GM18507 (cell line): ENCODE data around the gene PISD.
A peak's percentile ranks its signal among the peaks of the same experiment; 100 is the strongest.

Experiments
- DNase-seq: peaks from one replicate; pipeline ENCODE4 v3.0.0; 2011; ENCODE audit warnings: low read depth; ENCODE audit not compliant: insufficient read length; ENCODE audit errors: extremely low spot score
- FAIRE-seq: peaks from 2 replicates; lab custom pipeline; 2011; peaks lifted over from hg19 to GRCh38; lab: Jason Lieb, UNC

Gene PISD

GRCh38 chr22:31654408-31654807 lies 7.6 kb downstream of the PISD start:
- DNase-seq, result no peak
- FAIRE-seq, result no peak

DNA sequence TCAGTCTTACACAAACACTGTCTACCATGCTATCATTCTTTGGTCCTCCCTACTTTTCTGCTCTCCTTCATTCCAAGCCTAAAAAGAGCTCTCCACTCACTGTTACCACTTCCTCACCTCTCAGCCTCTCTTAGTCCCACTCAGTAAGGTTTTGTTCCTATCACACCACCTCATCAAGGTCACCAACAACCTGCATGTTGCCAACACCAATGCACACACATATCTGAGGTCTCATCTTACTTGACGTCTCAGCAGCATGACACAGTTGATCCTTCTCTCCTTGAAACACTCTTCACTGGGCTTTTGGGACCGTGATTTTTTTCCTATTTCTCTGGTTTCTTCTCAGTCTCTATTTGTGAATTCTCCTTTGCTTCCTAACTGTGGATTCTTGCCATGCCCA lies 8.1 kb downstream of the PISD start:
- no peak for FAIRE-seq
- no peak for DNase-seq

- DNase-seq, result no peak
- FAIRE-seq, result peak; percentile 56
Measured at GRCh38 chr22:31652911-31653684, 8.9 kb downstream of the PISD start.

GRCh38 chr22:31652088-31652487 lies 9.9 kb downstream of the PISD start:
- FAIRE-seq, result peak; percentile 36
- no peak for DNase-seq

GRCh38 chr22:31651664-31652063 lies 10.4 kb downstream of the PISD start:
- FAIRE-seq (no peak), DNase-seq (no peak)

DNA sequence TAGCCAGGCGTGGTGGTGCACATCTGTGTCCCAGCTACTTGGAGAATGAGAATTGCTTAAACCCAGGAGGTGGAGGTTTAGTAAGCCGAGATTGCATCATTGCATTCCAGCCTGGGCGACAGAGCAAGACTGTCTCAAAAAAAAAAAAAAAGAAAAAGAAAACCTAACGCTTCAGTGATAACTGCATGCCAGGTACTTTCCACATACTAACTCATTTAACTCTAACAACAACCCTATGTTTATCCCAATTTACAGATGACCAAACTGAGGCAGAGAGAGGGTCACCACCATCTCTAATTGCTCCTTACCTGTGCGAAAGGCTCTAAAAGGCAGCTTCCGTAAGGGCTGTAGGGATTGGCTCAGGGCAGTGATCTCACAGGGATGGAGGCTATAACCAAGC lies 11.6 kb downstream of the PISD start:
- FAIRE-seq (peak; percentile 9), DNase-seq (no peak)

- DNase-seq, result no peak
- no peak for FAIRE-seq
Measured at GRCh38 chr22:31647523-31648320, 14.3 kb downstream of the PISD start.

GRCh38 chr22:31647066-31647465 lies 14.9 kb downstream of the PISD start:
- no peak for DNase-seq
- no peak for FAIRE-seq

DNA sequence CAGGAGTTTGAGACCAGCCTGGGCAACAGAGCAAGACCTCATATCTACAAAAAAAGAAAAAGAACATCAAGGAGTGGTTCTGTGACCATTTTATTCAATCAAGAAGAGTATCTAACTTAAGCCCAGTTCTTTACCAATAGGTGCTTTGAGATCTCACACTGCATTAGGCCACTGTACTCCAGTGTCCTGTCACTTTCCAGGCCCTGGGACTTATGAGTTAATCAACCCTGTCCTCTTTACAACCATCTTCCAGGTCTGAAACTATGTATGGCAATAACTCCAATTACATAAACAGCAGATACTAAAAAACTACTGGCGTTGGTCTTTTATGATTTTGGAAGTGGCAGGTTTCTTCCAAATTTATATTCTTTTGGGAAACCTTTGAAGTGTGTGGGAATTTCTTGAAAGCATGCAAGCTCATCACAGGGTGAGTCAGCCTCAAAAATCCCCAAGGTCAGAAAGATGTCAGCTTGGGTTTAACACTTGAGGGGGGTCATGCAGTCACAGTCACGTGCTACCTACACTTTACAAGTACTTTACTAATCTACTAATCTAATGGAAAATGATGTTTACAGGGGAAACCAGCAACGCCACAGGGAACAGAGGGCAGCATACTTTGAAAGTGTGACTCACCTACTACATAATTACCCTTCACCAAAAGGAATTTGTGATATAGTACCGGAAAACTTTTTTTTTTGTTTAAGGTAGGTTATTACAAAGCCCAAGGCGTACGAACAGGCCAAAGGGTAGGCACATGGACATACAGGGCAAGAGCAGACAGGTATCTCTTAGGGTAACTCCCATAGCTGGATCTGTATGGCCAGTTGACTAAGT lies 15.6 kb downstream of the PISD start:
- FAIRE-seq (peak; percentile 90), DNase-seq (no peak)

GRCh38 chr22:31639436-31640039 lies 22.5 kb downstream of the PISD start:
- FAIRE-seq, result peak; percentile 79
- no peak for DNase-seq

- no peak for DNase-seq
- peak; percentile 92 for FAIRE-seq
Measured at GRCh38 chr22:31637891-31638618, 24.0 kb downstream of the PISD start.

DNA sequence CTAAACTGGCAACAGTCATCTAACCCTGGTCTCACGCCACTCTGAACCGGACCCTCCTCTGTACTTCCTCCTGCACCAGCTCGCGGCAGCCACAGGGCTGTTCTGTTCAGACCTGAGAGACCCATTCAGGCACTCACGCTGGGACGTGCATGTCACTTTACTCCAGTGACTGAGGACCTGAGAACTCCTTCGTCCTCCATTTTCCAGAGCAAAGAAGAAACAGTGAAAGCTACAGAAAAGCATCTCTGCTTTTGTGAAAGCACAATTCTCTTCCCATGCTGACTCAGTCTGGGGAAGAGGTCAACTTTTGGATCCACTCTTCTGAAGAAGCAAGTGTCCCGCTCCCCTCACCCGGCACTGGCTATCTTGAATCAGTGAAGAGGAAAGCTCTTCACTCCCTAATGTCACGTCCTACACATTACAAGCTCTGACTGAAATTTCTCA lies 24.5 kb downstream of the PISD start:
- DNase-seq (no peak), FAIRE-seq (peak; percentile 87)

GRCh38 chr22:31635638-31636306 lies 26.2 kb downstream of the PISD start:
- FAIRE-seq, result no peak
- DNase-seq, result no peak

GRCh38 chr22:31631436-31631835 lies 30.6 kb downstream of the PISD start:
- DNase-seq (no peak), FAIRE-seq (no peak)

GRCh38 chr22:31630331-31631329 lies 31.4 kb downstream of the PISD start:
- peak; percentile 74 for DNase-seq
- FAIRE-seq, result peak; percentile 87

- FAIRE-seq, result no peak
Measured at GRCh38 chr22:31629741-31630184, 32.3 kb downstream of the PISD start.

More at GRCh38 chr22:31629741-31630184, 32.3 kb downstream of the PISD start:
- no peak for DNase-seq
